NOMO-1 treated with dmso at 0.1 percent for 144 hours (cell line): Measurements from ENCODE around the gene MAGEB6.
"Not testable (repeated sequence)": the region's sequence is repeated elsewhere in the genome, so short reads cannot be mapped to it uniquely, and the experiment has no call there.

ENCODE experiments used
- DNase-seq: peaks from one replicate; lab custom pipeline; 2025; ENCODE audit not compliant: unreplicated experiment; lab: John Stamatoyannopoulos, UW

MAGEB6 gene, protein sequence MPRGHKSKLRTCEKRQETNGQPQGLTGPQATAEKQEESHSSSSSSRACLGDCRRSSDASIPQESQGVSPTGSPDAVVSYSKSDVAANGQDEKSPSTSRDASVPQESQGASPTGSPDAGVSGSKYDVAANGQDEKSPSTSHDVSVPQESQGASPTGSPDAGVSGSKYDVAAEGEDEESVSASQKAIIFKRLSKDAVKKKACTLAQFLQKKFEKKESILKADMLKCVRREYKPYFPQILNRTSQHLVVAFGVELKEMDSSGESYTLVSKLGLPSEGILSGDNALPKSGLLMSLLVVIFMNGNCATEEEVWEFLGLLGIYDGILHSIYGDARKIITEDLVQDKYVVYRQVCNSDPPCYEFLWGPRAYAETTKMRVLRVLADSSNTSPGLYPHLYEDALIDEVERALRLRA

DNA sequence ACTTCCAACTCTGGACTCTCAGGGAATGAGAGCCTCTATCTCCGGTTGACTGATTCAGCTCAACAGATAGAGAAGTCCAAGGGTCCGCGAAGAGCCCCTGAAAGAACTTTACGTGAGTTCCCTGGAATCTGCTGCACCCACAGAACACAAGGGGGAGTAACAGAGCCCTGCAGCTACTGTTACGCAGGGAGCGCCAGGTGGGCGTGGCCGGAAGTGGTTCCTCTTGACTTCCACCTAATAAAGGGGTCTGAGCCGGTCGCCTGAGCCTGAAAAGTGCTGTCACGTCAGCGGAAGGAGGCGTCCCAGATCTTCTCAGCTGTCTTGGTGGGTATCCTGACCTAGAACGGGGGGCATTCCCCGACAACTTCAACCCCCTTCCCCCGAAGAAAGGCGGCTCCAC lies at the start of gene MAGEB6:
MAGEB6 (plus strand) TSS at position 237 of the 400 bp plus-strand sequence. CDS start 1,407 bp downstream, outside the sequence.
- DNase-seq = no peak

DNA sequence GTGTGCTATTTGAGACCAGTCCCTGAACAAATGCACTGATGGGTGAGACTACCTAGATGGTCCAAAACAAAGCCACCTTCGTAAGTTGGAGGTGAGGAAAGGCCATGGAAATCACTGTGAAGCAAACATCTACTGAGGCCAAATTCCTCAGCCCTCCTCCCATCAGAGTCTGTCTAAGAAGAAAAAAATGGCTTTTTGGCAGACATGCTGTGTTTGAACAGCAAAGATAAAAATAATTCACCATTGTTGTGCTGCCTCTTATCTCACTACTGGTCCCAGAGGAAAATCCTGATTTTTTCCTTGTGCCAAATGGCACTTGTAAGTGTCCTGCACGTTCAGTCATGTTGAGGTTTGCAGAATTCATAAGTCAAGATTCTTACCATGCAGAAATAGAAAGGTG lies 46.2 kb upstream of the MAGEB6 start:
- DNase-seq = no peak

DNA sequence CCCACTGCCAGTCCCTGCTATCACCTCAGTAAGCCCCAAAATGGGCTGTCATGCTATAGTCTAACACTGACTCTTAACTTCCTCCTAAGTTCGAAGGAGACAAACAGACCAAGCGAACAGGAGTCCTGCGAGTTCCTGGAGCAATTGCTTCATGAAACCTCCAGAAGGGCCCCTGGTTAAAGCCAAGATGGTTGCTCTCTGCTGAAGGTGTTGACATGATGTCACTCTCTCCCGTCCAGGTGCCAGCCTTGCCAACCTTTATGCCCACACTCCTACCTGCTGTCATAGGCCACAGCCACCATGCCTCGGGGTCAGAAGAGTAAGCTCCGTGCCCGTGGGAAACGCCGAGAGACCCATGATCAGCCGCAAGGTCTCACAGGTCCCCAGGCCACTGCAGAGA lies 31.9 kb upstream of the MAGEB6 start, which contains the start of gene MAGEB6B:
MAGEB6B (plus strand) TSS at position 301 of the 400 bp plus-strand sequence; CDS start at position 301, 0 bp downstream.
- no peak for DNase-seq

DNA sequence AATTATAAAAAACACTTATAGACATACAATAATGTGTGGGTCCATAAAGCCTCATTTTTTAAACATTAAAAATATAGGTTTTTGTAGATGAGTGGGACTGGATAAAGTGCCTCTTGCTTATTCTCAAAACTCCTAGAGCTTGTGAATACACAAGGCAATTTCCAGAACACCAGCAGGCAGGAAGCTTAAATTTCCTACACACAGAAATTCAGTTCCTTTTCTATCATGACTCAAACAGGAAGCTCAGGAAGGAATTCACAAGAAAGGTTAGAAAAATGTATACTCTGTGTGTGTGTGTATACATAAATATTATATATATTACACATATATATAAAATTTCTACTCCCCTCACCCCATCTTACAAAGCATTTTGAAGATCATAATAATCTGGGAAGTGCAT lies 11.3 kb downstream of the MAGEB6 start:
- no peak for DNase-seq

DNA sequence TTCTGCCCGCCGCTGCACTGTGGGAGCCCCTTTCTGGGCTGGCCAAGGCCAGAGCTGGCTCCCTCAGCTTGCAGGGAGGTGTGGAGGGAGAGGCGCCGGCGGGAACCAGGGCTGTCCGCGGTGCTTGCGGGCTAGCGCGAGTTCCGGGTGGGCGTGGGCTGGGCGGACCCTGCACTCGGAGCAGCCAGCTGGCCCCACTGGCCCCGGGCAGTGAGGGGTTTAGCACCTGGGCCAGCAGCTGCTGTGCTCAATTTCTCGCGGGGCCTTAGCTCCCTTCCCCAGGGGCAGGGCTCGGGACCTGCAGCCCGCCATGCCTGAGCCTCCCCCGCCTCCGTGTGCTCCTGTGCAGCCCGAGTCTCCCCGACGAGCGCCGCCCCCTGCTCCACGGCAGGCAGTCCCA lies 12.5 kb downstream of the MAGEB6 start:
- not testable (repeated sequence) for DNase-seq

DNA sequence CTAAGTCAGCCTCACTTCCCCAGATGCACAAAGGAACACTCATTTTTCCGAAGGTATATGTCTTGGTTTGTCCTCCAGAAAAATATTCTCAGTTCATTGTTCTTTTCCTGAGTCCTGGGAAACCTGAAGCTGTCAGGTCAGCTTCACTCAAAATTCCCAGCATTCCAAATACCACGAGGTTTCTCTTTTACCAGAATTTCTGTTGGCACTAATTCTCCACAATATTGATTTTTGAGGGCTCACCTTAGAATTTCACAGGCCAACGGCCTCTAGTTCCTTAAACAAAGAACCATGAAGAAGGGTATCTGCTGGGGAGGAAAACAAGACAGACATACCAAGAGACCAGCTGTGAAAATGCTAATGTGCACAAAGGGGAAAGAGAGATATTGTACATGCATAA lies 15.8 kb downstream of the MAGEB6 start:
- no peak for DNase-seq

DNA sequence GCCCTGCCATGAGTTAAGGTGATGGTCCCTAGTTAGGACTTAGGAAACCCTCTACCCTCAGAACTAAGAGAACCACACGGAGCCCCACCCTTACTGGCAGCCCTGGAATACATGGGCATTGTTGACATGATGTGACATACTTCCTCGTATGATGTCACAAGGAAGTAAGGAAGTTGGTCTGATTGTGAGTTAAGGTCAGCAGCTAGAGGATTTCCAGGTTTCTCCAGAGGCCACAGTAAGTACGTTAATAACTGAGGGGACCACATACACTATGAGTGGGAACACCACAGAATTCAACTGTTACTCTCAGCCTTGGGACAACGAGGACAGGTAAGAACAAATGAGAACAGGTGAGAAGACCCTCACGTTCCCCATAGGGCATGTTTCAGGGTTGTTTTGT lies 23.6 kb downstream of the MAGEB6 start, which contains the start of gene MAGEB5:
MAGEB5 (plus strand) TSS at position 301 of the 400 bp plus-strand sequence. CDS start 1,133 bp downstream, outside the sequence.
- no peak for DNase-seq

DNA sequence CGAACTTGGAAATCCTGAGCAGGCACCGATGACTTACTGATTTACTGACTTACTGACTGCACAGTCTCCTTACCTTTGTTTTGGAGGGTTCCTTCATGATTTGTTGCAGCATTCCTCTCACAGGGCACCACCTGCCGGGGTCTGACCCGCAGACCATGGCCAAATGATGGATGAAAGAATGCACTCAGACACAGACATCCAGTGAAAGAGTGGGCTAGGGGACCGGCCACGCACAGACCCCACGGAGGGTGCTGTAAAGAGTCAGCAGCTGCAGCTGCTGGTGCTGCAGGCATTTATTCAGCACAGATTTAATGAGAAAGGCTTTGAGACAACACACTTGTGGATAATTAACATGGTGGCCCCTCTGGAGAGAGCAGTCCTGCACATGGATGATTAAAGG lies 27.1 kb downstream of the MAGEB6 start:
- no peak for DNase-seq

DNA sequence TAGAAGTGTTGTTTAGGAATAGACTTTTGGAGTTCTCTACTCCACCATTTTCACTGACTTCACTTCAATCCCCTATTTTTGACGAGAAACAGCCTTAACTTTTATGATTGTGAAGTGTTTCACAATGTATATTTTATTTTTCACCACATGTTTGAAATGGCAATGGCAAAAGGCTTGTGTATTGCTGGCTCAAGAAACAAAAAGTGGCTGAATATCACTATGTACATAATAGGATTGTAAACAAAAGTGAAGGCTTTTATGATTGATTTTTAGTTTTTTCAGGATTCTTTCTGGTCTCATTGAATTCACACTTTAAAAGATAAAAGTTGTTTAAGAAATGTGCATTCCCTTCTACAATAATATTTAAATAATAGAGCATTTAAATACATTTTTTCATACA lies 41.9 kb downstream of the MAGEB6 start:
- DNase-seq = no peak
